Lung (tissue), 12 donors: ENCODE measurements around the gene ITGA11. TPM values are rescaled to one million over a fixed set of nuclear protein-coding genes. Genes with fewer than 3 reads are reported as not detected.

Experiments
- ATAC-seq: fragments of 200-7000 bp; cut with Tn5 transposase; one replicate; pipeline ENCODE4 v1.9.1; 2020; ENCODE audit warnings: moderate number of reproducible peaks; ENCODE audit not compliant: insufficient read depth, low FRiP score
- DNase-seq, 3 donors: peaks; one replicate each; pipeline ENCODE4 v3.0.0-alpha.2; 2013 to 2017
- H3K27ac ChIP-seq, 2 donors: one replicate each; pipeline ENCODE4 v1.5.1; 2013; ENCODE audit warnings: mild to moderate bottlenecking in 2 of 2, moderate library complexity in 2 of 2, control low read depth in 1 of 2, inconsistent platforms in 1 of 2, low read depth in 1 of 2, low read length in 1 of 2
- H3K27me3 ChIP-seq, 3 donors: one replicate each; pipeline ENCODE4 v1.5.1; 2013; ENCODE audit warnings: low read length in 2 of 3; ENCODE audit not compliant: control insufficient read depth in 3 of 3, insufficient read depth in 3 of 3
- H3K36me3 ChIP-seq, 4 donors: one replicate each; pipeline ENCODE4 v1.5.1; 2013; ENCODE audit warnings: low read length in 4 of 4, mild to moderate bottlenecking in 1 of 4, moderate library complexity in 1 of 4; ENCODE audit not compliant: control insufficient read depth in 4 of 4, insufficient read depth in 4 of 4
- H3K4me1 ChIP-seq, 5 donors: one replicate each; pipeline ENCODE4 v1.5.1; 2013; ENCODE audit warnings: low read length in 5 of 5, mild to moderate bottlenecking in 2 of 5, moderate library complexity in 1 of 5; ENCODE audit not compliant: control insufficient read depth in 5 of 5, insufficient read depth in 5 of 5
- H3K4me3 ChIP-seq: one replicate; pipeline ENCODE4 v1.5.1; 2013; ENCODE audit warnings: mild to moderate bottlenecking, control low read depth, moderate library complexity
- H3K9ac ChIP-seq, 2 donors: one replicate each; pipeline ENCODE4 v1.5.1; 2013; ENCODE audit warnings: low read length in 2 of 2, control low read depth in 1 of 2; ENCODE audit not compliant: insufficient read depth in 1 of 2
- H3K9me3 ChIP-seq, 4 donors: one replicate each; pipeline ENCODE4 v1.5.1; 2013; ENCODE audit warnings: low read length in 3 of 4, mild to moderate bottlenecking in 1 of 4, moderate library complexity in 1 of 4; ENCODE audit not compliant: control insufficient read depth in 4 of 4, insufficient read depth in 3 of 4
- WGBS, 2 donors: extraction: QIAGEN DNeasy Blood & Tissue Kit; methylation state at CpG; one replicate each; pipeline ENCODE4 v1.1.7; 2013; 5-methylcytosine and 5-hydroxymethylcytosine counted together
- polyA plus RNA-seq, 2 donors: library from polyadenylated mRNA; stranded (reverse); fragments of 200-250 nt; gene quantifications; one replicate each; pipeline ENCODE4 v1.2.1, GENCODE V29; 2013
- total RNA-seq, 2 donors: library from RNA; depleted of rRNA in 1 of 2; stranded (reverse); fragments of >200 nt in 1 of 2; gene quantifications; one replicate each; pipeline ENCODE4 v1.2.1, GENCODE V29; 2014 to 2021
- TF ChIP-seq, protein P1 (sequence below): IDR thresholded peaks from 2 replicates; pipeline ENCODE4 v1.5.1; 2012; ENCODE audit warnings: mild to moderate bottlenecking; ENCODE audit errors: control extremely low read depth, extremely low read depth
- donor health status: control.
- donor health status: control.
- donor health status: Bipolar disorder and iron deficiency.
- donor health status: healthy.
- donor health status: DM: yes; HTN: yes; CAD: no.

ITGA11 gene
- total and polyA plus RNA-seq, 4 donors, result 0.35 to 1.8 (median 1.0) TPM

DNA sequence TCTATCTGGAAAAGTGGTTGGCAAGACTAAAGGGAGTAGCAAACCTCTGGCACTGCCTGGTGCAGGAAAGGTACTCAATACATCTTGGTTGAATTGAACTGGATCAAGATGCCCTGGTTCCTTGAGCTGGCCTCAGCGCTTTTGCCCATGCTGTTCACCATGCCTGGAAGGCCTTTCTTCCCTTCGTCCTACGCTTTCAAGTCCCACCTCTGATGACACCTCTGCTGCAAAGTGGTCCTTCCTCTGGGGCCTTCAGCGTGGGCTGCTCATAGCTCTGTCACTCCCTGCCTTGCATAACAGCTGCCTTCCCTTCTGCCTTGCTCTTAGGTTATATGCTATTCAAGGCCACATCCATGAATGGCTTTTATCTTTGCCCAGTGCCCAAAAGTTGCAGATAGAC lies 23.0 kb downstream of the ITGA11 start:
- WGBS, 2 donors, result 94 to 97% methylated on average over 4 of the region's 4 CpGs
- H3K36me3 ChIP-seq, result no peaks in the 10 kb centered on the region
- TF ChIP-seq, protein P1, sequence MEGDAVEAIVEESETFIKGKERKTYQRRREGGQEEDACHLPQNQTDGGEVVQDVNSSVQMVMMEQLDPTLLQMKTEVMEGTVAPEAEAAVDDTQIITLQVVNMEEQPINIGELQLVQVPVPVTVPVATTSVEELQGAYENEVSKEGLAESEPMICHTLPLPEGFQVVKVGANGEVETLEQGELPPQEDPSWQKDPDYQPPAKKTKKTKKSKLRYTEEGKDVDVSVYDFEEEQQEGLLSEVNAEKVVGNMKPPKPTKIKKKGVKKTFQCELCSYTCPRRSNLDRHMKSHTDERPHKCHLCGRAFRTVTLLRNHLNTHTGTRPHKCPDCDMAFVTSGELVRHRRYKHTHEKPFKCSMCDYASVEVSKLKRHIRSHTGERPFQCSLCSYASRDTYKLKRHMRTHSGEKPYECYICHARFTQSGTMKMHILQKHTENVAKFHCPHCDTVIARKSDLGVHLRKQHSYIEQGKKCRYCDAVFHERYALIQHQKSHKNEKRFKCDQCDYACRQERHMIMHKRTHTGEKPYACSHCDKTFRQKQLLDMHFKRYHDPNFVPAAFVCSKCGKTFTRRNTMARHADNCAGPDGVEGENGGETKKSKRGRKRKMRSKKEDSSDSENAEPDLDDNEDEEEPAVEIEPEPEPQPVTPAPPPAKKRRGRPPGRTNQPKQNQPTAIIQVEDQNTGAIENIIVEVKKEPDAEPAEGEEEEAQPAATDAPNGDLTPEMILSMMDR, result no peak
- no peak overlapping the region for H3K9ac ChIP-seq
- DNase-seq, result peak in 1 of 3 donors; percentile 5
- H3K4me1 ChIP-seq, result peaks cover 0 to 5% (median 0%) of the 10 kb centered on the region in 5 donors
- no peak overlapping the region for H3K4me3 ChIP-seq
- H3K27ac ChIP-seq, result no peak overlapping the region
- H3K27me3 ChIP-seq, result peaks cover 0 to 3% (median 0%) of the 10 kb centered on the region in 3 donors
- no peak for ATAC-seq
- H3K9me3 ChIP-seq, result no peaks in the 10 kb centered on the region

DNA sequence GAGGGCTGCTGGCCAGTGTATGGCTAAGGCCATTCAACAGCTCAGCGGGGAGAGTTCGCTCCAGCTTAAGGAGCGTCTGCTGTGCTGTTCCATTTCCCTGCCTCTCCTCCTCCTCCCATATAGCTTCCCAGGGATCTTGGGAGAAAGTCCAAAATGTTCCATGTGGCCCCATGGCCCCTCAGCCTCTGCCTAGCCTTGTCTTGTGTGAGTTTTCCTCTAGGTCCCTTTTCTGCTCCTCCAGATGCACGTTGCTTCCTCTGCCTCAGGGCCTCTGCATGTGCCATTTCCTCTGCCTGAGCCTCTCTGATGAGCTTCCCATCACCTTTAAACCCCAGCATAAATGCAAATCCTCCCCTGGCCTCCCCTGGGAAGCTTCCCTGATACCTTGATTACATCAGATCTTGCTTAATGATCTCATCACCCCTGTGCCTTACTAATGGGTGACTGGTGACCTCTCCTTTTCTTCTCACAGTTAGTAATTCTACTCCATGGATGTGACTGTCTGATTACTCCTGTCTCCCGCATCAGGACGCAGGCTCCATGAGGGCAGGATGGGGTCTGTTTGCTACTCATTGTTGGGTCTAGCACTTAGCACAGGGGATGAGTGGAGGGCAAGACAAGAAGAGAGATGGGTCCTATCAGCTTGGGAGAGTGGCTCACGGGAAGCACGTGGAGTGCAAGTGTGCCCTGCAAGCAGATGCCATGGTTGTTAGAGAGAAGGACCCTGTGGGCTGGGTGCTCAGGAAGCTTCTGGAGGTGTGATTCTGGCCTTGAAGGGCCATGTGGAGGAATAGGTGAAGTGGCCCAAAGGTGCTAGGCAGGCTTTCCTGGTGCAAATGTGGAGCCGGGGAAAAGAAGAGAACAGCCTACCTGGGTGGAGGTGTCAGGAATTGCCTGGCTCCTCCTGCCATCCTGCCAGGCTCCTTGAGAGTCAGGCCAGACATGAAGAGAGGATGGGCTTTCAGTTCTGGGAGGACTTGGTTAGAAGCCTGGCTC lies 23.8 kb downstream of the ITGA11 start:
- no peaks in the 10 kb centered on the region for H3K36me3 ChIP-seq
- H3K4me3 ChIP-seq, result no peak overlapping the region
- DNase-seq (peak in 1 of 3 donors; percentile 4), ATAC-seq (no peak)
- no peak overlapping the region for H3K9ac ChIP-seq
- peaks cover 0 to 2% (median 0%) of the 10 kb centered on the region in 5 donors for H3K4me1 ChIP-seq
- H3K27ac ChIP-seq, result no peak overlapping the region
- WGBS, 2 donors, result 88 to 92% methylated on average over 9 of the region's 9 CpGs
- H3K27me3 ChIP-seq, result peaks cover 0 to 3% (median 0%) of the 10 kb centered on the region in 3 donors
- TF ChIP-seq, protein P1, result no peak
- H3K9me3 ChIP-seq, result peaks cover 0 to 2% (median 0%) of the 10 kb centered on the region in 4 donors

DNA sequence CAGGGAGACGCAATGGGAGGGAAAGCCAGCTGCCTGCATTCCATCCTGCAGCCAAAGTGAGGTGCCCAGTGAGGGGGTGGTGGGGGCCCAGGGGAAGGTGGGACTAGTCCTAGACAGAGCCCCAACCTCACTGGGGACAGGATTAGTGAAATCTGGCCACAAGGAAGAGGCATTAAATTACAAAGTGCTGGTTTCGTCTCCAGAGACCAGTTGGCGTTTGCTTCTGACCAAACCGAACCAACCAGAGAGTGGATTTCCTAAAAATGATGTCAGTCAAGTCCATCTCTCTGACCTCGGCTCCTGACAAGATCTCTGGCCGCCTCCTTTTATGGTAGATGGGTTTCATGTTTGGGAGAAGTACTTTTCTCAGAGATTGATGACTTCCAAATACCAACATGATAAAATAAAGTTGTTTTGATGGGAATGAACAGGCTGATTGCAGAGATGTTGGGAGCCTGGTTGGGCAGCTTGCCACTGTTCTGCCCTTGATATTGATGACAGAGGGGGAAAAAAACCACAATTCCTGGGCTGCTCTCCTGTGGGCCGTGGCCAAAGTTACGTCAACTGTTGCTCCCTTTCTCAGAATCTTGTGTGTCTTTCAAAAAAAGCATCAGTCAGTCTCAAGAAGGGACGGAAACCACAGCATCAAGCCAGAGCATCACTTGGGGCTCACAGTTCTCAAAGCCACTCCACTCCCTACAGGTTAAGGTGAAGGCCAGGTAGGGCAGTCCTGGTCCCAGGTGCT lies 24.6 kb downstream of the ITGA11 start:
- no peak for ATAC-seq

More for the DNA sequence above, 24.6 kb downstream of the ITGA11 start:
- DNase-seq, result no peak
- Histone ChIP-seq H3K9me3 (peaks cover 0 to 3% (median 0%) of the 10 kb centered on the region in 4 donors), H3K4me1 (peaks cover 0 to 2% (median 0%) of the 10 kb centered on the region in 5 donors), H3K9ac (no peak overlapping the region), H3K4me3 (no peak overlapping the region), H3K27me3 (peaks cover 0 to 3% (median 0%) of the 10 kb centered on the region in 3 donors), H3K27ac (no peak overlapping the region), H3K36me3 (no peaks in the 10 kb centered on the region)
- WGBS, 2 donors, result 76 to 87% methylated on average over 9 of the region's 9 CpGs
- TF ChIP-seq, protein P1, result no peak
